CD4-positive, alpha-beta T cell treated with Interleukin-6 at 100 ng/mL for 8 hours (primary cell): ENCODE data around the gene PLD1.

Experiments
- DNase-seq: peaks from one replicate; pipeline ENCODE4 v3.0.0-alpha.2; 2020; ENCODE audit warnings: mixed read lengths, low spot score

Gene PLD1

GRCh38 chr3:171836855-171837254 is 26.6 kb upstream of the PLD1 start:
- DNase-seq = no peak

- DNase-seq = no peak
Observed at GRCh38 chr3:171835613-171836012, 25.3 kb upstream of the PLD1 start.

- no peak for DNase-seq
Observed at GRCh38 chr3:171835116-171835515, 24.8 kb upstream of the PLD1 start.

GRCh38 chr3:171834461-171834801 is 24.1 kb upstream of the PLD1 start:
- no peak for DNase-seq

GRCh38 chr3:171833789-171834460 is 23.6 kb upstream of the PLD1 start:
- no peak for DNase-seq

- DNase-seq = no peak
Observed at GRCh38 chr3:171832989-171833388, 22.7 kb upstream of the PLD1 start.

GRCh38 chr3:171831936-171832335 is 21.7 kb upstream of the PLD1 start:
- no peak for DNase-seq

- no peak for DNase-seq
Observed at GRCh38 chr3:171830518-171830875, 20.2 kb upstream of the PLD1 start.

- no peak for DNase-seq
Observed at GRCh38 chr3:171829841-171830517, 19.7 kb upstream of the PLD1 start.

- DNase-seq = no peak
Observed at GRCh38 chr3:171828902-171829770, 18.9 kb upstream of the PLD1 start.

- DNase-seq = no peak
Observed at GRCh38 chr3:171827836-171828458, 17.7 kb upstream of the PLD1 start.

GRCh38 chr3:171827385-171827784 is 17.1 kb upstream of the PLD1 start:
- no peak for DNase-seq

- DNase-seq = no peak
Observed at GRCh38 chr3:171825222-171825828, 15.0 kb upstream of the PLD1 start.

- DNase-seq = no peak
Observed at GRCh38 chr3:171824824-171825221, 14.5 kb upstream of the PLD1 start.

GRCh38 chr3:171824116-171824515 is 13.8 kb upstream of the PLD1 start:
- DNase-seq = no peak

GRCh38 chr3:171822431-171823106 is 12.3 kb upstream of the PLD1 start:
- DNase-seq = no peak

- no peak for DNase-seq
Observed at GRCh38 chr3:171821778-171822358, 11.6 kb upstream of the PLD1 start.

GRCh38 chr3:171821044-171821443 is 10.8 kb upstream of the PLD1 start:
- no peak for DNase-seq

- no peak for DNase-seq
Observed at GRCh38 chr3:171817074-171817800, 7.0 kb upstream of the PLD1 start.

- DNase-seq = no peak
Observed at GRCh38 chr3:171815973-171816595, 5.8 kb upstream of the PLD1 start.
